Endothelial cell of umbilical vein (primary cell): ENCODE measurements around the gene EFCC1. TPM values are rescaled to one million over a fixed set of nuclear protein-coding genes. Genes with fewer than 3 reads are reported as not detected.

Experiments
- BruUV-seq: library from RNA; stranded (reverse); fragments of 400-500 nt; replicated peaks from 2 replicates; lab custom pipeline; 2021; lab: Mats Ljungman, UMichigan
- CTCF ChIA-PET: fragments of 300-600, 350-600 bp; sonication (Branson Sonifier 250); formaldehyde crosslinking; loops from one replicate; lab custom pipeline; 2021; ENCODE audit warnings: antibody characterized with exemption, inconsistent platforms; lab: Charles Lee
- POLR2A ChIA-PET: fragments of 300-600, 350-600 bp; sonication (Branson Sonifier 250); formaldehyde crosslinking; loops from one replicate; lab custom pipeline; 2021; ENCODE audit warnings: antibody characterized with exemption, inconsistent platforms; lab: Charles Lee
- DNase-seq: peaks from one replicate; pipeline ENCODE4 v3.0.0-alpha.2; 2011; ENCODE audit warnings: low read depth, low spot score
- FAIRE-seq: peaks from 2 replicates; lab custom pipeline; 2011; peaks lifted over from hg19 to GRCh38; lab: Jason Lieb, UNC
- H2AFZ ChIP-seq: 2 replicates; pipeline ENCODE4 v1.6.0; 2012; ENCODE audit warnings: low read depth, low read length, control low read depth, inconsistent platforms
- H3K27ac ChIP-seq: 2 replicates; pipeline ENCODE4 v1.5.1; 2011; ENCODE audit warnings: low read depth, mild to moderate bottlenecking, control low read depth, low read length, moderate library complexity; ENCODE audit not compliant: insufficient read depth
- H3K27me3 ChIP-seq, 2 experiments: 2 replicates each; pipeline versions ENCODE4 v1.6.0 to v1.6.1; 2011; ENCODE audit warnings: low read length in 2 of 2, mixed read lengths in 1 of 2; ENCODE audit not compliant: control insufficient read depth in 2 of 2, insufficient read depth in 2 of 2
- H3K36me3 ChIP-seq, 2 experiments: 2 replicates in 1 of 2; 3 replicates in 1 of 2; pipeline ENCODE4 v1.5.1; 2011; ENCODE audit warnings: low read length in 2 of 2, mild to moderate bottlenecking in 1 of 2, moderate library complexity in 1 of 2; ENCODE audit not compliant: control insufficient read depth in 2 of 2, insufficient read depth in 2 of 2; ENCODE audit errors: extremely low read depth in 1 of 2
- H3K4me1 ChIP-seq: 3 replicates; pipeline ENCODE4 v1.5.1; 2011; ENCODE audit warnings: mild to moderate bottlenecking, low read length; ENCODE audit not compliant: control insufficient read depth, insufficient read depth; ENCODE audit errors: extremely low read depth
- H3K4me2 ChIP-seq: 2 replicates; pipeline ENCODE4 v1.6.1; 2011; ENCODE audit warnings: low read length, control low read depth, mixed read lengths; ENCODE audit not compliant: insufficient read depth
- H3K4me3 ChIP-seq, 3 experiments: fragments of 200-600 bp in 1 of 3; sonication (generic), shearing (Covaris generic) in 1 of 3; replicated peaks in 1 of 3; 2 replicates each; pipeline ENCODE4 v1.5.1; 2011 to 2016; ENCODE audit warnings: control low read depth in 3 of 3, low read length in 3 of 3, mild to moderate bottlenecking in 2 of 3, inconsistent platforms in 1 of 3, low read depth in 1 of 3, moderate library complexity in 1 of 3; ENCODE audit not compliant: insufficient read depth in 1 of 3
- H3K79me2 ChIP-seq: 2 replicates; pipeline ENCODE4 v1.6.0; 2012; ENCODE audit warnings: low read length, inconsistent platforms; ENCODE audit not compliant: control insufficient read depth, insufficient read depth
- H3K9ac ChIP-seq: replicated peaks from 2 replicates; pipeline ENCODE3; 2011; ENCODE audit warnings: low read length, control low read depth; ENCODE audit not compliant: insufficient read depth; ENCODE audit errors: extremely low read depth
- H3K9me1 ChIP-seq: replicated peaks from 3 replicates; pipeline ENCODE4 v1.6.0; 2011; ENCODE audit warnings: mild to moderate bottlenecking, low read length; ENCODE audit not compliant: control insufficient read depth, insufficient read depth; ENCODE audit errors: extremely low read depth
- H3K9me3 ChIP-seq: replicated peaks from 2 replicates; pipeline ENCODE4 v1.5.1; 2012; ENCODE audit warnings: low read length, inconsistent platforms; ENCODE audit not compliant: control insufficient read depth, insufficient read depth
- H4K20me1 ChIP-seq: replicated peaks from 2 replicates; pipeline ENCODE3; 2011; ENCODE audit warnings: mild to moderate bottlenecking, low read length; ENCODE audit not compliant: control insufficient read depth, insufficient read depth; ENCODE audit errors: extremely low read depth
- CTCF ChIP-seq, 2 donors: IDR thresholded peaks; 1 replicate in 1 of 2; 2 replicates in 1 of 2; pipeline ENCODE4 v1.5.1; 2011; ENCODE audit warnings: low read length in 2 of 2, mild to moderate bottlenecking in 2 of 2, moderate library complexity in 2 of 2, control low read depth in 1 of 2, inconsistent platforms in 1 of 2, low read depth in 1 of 2; ENCODE audit not compliant: insufficient read depth in 1 of 2; ENCODE audit errors: extremely low read depth in 1 of 2
- EZH2 ChIP-seq: IDR thresholded peaks from 2 replicates; pipeline ENCODE4 v1.6.1; 2012; ENCODE audit warnings: borderline replicate concordance, low read depth, mild to moderate bottlenecking, moderate library complexity, low read length, inconsistent platforms; ENCODE audit not compliant: severe bottlenecking
- FOS ChIP-seq: IDR thresholded peaks from 2 replicates; pipeline ENCODE4 v1.6.1; 2011; ENCODE audit warnings: mild to moderate bottlenecking, low read length, moderate library complexity, borderline replicate concordance; ENCODE audit not compliant: insufficient read depth
- GATA2 ChIP-seq: IDR thresholded peaks from 2 replicates; pipeline ENCODE4 v1.7.0; 2011; ENCODE audit warnings: low read depth, mild to moderate bottlenecking, moderate library complexity, mixed read lengths, low read length; ENCODE audit not compliant: insufficient read length, insufficient read depth
- JUN ChIP-seq: IDR thresholded peaks from 2 replicates; pipeline ENCODE4 v1.6.1; 2011; ENCODE audit warnings: borderline replicate concordance, low read depth; ENCODE audit not compliant: insufficient read length, insufficient read depth
- MAX ChIP-seq: IDR thresholded peaks from 2 replicates; pipeline ENCODE4 v1.6.1; 2011; ENCODE audit not compliant: insufficient read depth, insufficient read length
- MYC ChIP-seq: IDR thresholded peaks from one replicate; pipeline ENCODE4 v1.6.1; 2011; ENCODE audit warnings: mild to moderate bottlenecking, low read depth, low read length
- POLR2A ChIP-seq: IDR thresholded peaks from 2 replicates; pipeline ENCODE4 v1.6.1; 2012; ENCODE audit warnings: low read depth, mild to moderate bottlenecking, control low read depth, low read length
- POLR2AphosphoS5 ChIP-seq: IDR thresholded peaks from 2 replicates; pipeline ENCODE4 v1.6.1; 2012; ENCODE audit warnings: low read depth, mild to moderate bottlenecking, control low read depth, low read length, moderate library complexity; ENCODE audit not compliant: insufficient read depth
- dilution Hi-C: fragments of 300-500 bp; cut with MboI; formaldehyde crosslinking; loops from one replicate; pipeline ENCODE4 v1.15.0; 2019; ENCODE audit warnings: low sequenced_read_pairs; ENCODE audit not compliant: extremely low pct_ligation_motif_present
- intact Hi-C: fragments of 100-400 bp; cut with micrococcal nuclease; formaldehyde crosslinking; loops from one replicate; pipeline ENCODE4 v1.10.0; 2022
- polyA plus RNA-seq, 4 experiments: library from polyadenylated mRNA; depleted of rRNA in 3 of 4; stranded (reverse) in 3 of 4; unstranded in 1 of 4; fragments of >200 nt; gene quantifications; 2 replicates each; pipeline versions ENCODE4 v1.2.1 to v1.2.3, GENCODE V29; 2011 to 2012; ENCODE audit warnings: missing spikeins in 1 of 4
- total RNA-seq: library from RNA; stranded (reverse); gene quantifications from 2 replicates; pipeline ENCODE4 v1.2.3, GENCODE V29; 2021

EFCC1 gene
- total and polyA plus RNA-seq, 2 donors (not counting 3 experiments of a cell fraction or from before 2014, with no cell fraction given), result 0.73 to 1.3 TPM

GRCh38 chr3:129056451-129057173 is 55.5 kb downstream of the EFCC1 start:
- H3K27me3 ChIP-seq, result no peaks in the 10 kb centered on the region
- dilution Hi-C loops, result no loop called here
- H3K36me3 ChIP-seq, result no peaks in the 10 kb centered on the region
- no peak for TF ChIP-seq FOS
- TF ChIP-seq CTCF (IDR thresholded peaks at IDR 0.05; ENCODE audit: extremely low read depth in 1 of 2, insufficient read depth in 1 of 2, low read depth in 1 of 2, low read length in 2 of 2), result no peak
- TF ChIP-seq MAX, result no peak
- TF ChIP-seq EZH2, result no peak
- no peak for TF ChIP-seq GATA2
- no peak for TF ChIP-seq POLR2AphosphoS5
- no peak for TF ChIP-seq MYC
- TF ChIP-seq POLR2A, result no peak
- TF ChIP-seq JUN, result no peak
- H4K20me1 ChIP-seq, result no peaks in the 10 kb centered on the region
- H2AFZ ChIP-seq, result no peak overlapping the region
- no peaks in the 10 kb centered on the region for H3K9me1 ChIP-seq
- no peak overlapping the region for H3K4me3 ChIP-seq
- FAIRE-seq, result no peak
- H3K27ac ChIP-seq, result no peak overlapping the region
- ChIA-PET CTCF (interaction anchor here (6.1 kb wide), 1 partner anchor 87 kb away, joined by 121 read pairs; no protein-coding TSS in a partner anchor), POLR2A (no interaction called here)
- BruUV-seq, result no TSS peak
- no peaks in the 10 kb centered on the region for H3K9me3 ChIP-seq
- no peak overlapping the region for H3K4me2 ChIP-seq
- H3K79me2 ChIP-seq, result no peaks in the 10 kb centered on the region
- peaks cover 15% of the 10 kb centered on the region for H3K4me1 ChIP-seq
- intact Hi-C loops, result no loop called here
- no peak for DNase-seq
- H3K9ac ChIP-seq, result no peak overlapping the region
